HEK293 (cell line): ENCODE measurements around the gene C4BPB.

Experiments
- GFI1B ChIP-seq: fragments of 450-650 bp; formaldehyde crosslinking; IDR thresholded peaks from 2 replicates; pipeline ENCODE4 v1.5.1; 2016; ENCODE audit warnings: missing biosample characterization, missing genetic modification characterization
- GLI4 ChIP-seq: fragments of 450-650 bp; formaldehyde crosslinking; IDR thresholded peaks from 2 replicates; pipeline ENCODE4 v1.5.1; 2016; ENCODE audit warnings: missing biosample characterization, missing genetic modification characterization
- KLF10 ChIP-seq: fragments of 450-650 bp; IDR thresholded peaks from 2 replicates; pipeline ENCODE4 v1.5.1; 2018; ENCODE audit warnings: missing biosample characterization, mild to moderate bottlenecking, missing genetic modification characterization
- OVOL3 ChIP-seq: fragments of 450-650 bp; formaldehyde crosslinking; IDR thresholded peaks from 2 replicates; pipeline ENCODE4 v1.5.1; 2016; ENCODE audit warnings: missing biosample characterization, missing genetic modification characterization
- ZNF112 ChIP-seq: fragments of 450-650 bp; formaldehyde crosslinking; IDR thresholded peaks from 2 replicates; pipeline ENCODE4 v1.5.0; 2017; ENCODE audit warnings: missing biosample characterization, missing genetic modification characterization
- ZNF24 ChIP-seq: fragments of 450-650 bp; formaldehyde crosslinking; IDR thresholded peaks from 2 replicates; pipeline ENCODE4 v1.5.1; 2016; ENCODE audit warnings: missing biosample characterization, missing genetic modification characterization
- ZNF768 ChIP-seq: fragments of 450-650 bp; formaldehyde crosslinking; IDR thresholded peaks from 2 replicates; pipeline ENCODE4 v1.5.1; 2018; ENCODE audit warnings: missing biosample characterization, mild to moderate bottlenecking, missing genetic modification characterization
- TF ChIP-seq, protein P1 (sequence below): fragments of 450-650 bp; formaldehyde crosslinking; IDR thresholded peaks from 2 replicates; pipeline ENCODE4 v1.5.1; 2016; ENCODE audit warnings: missing biosample characterization, missing genetic modification characterization

- TF ChIP-seq GFI1B (tag by site-specific recombination), result no peak
- TF ChIP-seq, protein P1, sequence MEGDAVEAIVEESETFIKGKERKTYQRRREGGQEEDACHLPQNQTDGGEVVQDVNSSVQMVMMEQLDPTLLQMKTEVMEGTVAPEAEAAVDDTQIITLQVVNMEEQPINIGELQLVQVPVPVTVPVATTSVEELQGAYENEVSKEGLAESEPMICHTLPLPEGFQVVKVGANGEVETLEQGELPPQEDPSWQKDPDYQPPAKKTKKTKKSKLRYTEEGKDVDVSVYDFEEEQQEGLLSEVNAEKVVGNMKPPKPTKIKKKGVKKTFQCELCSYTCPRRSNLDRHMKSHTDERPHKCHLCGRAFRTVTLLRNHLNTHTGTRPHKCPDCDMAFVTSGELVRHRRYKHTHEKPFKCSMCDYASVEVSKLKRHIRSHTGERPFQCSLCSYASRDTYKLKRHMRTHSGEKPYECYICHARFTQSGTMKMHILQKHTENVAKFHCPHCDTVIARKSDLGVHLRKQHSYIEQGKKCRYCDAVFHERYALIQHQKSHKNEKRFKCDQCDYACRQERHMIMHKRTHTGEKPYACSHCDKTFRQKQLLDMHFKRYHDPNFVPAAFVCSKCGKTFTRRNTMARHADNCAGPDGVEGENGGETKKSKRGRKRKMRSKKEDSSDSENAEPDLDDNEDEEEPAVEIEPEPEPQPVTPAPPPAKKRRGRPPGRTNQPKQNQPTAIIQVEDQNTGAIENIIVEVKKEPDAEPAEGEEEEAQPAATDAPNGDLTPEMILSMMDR, result no peak
- TF ChIP-seq ZNF24 (tag by site-specific recombination), result no peak
- TF ChIP-seq GLI4 (tag by site-specific recombination), result no peak
- TF ChIP-seq OVOL3, result no peak
- TF ChIP-seq ZNF768 (tag by site-specific recombination), result no peak
- TF ChIP-seq KLF10 (tag by site-specific recombination), result no peak
- no peak for TF ChIP-seq ZNF112 (tag by site-specific recombination)
Observed at GRCh38 chr1:207102659-207103058, 14.0 kb downstream of the C4BPB start.
